HS-5 (cell line): Measurements from ENCODE around the gene PMEPA1.

Experiments used
- DNase-seq: peaks from one replicate; pipeline ENCODE4 v3.0.0-alpha.2; 2012; ENCODE audit warnings: low read depth

Gene PMEPA1

DNA sequence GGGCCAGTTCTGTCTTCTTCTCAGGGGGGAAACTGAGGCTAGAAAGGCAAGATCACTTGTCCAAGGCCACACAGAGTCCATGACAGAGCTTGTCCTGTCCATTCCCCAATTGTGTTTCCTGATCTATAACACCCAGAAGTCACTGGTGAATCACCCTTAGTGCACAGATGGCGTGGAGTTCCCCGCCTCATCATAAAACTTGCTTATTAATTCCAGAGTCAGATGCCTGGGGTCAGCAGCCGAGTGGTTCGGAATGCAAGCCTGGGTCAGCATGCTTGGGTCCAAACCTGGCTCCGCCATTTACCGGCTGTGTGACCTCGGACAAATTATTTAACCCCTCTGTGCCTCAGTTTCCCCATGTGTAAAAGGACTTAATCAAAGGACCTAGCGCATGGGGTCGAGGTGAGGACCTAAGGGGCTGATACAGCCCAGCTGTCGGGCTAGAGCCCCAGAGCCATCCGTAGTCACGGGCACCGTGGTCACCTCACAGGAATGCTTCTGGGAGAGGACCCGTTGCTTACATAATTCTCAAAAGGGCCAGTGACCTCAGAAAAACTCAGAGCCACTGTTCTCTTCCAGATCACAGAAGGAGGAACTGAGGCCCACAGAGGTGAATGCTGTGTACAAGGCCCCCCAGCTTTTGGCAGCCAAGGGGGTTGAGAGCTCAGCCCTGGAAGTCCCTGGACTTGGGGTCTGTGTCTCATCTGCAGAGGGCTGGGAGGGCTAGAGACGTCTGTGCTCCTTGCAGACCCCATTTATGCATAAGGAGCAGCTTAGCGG, 88.2 kb downstream of the PMEPA1 start:
- no peak for DNase-seq

DNA sequence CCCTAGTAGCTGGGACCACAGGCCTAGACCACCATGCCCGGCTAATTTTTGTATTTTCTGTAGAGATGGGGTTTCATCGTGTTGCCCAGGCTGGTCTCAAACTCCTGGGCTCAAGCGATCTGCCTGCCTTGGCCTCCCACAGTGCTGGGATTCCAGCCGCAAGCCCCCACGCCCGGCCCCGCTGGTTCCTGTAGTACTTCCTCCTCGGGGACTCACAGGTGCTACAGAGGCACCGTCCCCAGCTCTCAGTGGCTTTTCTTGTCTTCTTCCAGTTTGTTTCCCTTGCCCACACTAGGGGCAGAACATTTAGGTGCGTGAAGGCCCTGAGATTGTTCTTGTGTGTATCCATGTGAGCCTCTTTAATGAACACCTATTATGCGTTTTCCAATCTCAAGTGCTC, 88.8 kb downstream of the PMEPA1 start:
- no peak for DNase-seq

DNA sequence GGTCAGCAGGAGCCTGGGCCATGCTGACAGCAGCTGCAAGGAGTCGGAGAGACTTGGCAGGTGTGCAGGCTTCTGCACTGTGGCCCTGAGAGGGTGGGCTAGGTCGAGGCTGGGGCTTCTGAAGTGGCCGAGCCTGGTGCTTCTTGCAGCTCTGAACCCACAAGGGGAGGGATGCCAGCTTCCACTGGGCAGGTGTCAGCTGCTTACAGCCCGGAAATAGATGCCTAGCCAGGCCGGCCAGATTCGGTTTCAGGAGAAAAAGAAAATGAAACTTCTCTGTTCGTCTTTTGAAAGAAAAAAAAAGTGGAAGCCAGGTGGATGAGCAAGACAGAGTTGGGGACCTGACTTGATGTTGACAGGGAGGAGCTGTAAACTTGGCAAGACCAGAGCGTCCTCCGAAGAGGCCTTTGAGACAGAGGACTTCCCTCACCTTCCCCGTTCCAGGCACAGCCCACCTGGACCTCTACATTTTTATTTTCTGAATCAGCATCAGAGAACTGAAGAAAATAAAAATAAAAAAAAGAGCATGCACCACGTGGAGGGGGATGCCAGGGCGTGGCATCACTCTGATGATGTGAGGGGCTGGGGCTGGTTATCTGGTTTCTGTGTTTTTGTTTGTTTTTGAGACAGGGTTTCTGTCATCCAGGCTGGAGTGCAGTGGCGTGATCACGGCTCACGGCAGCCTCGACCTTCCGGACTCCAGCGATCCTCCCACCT, 89.4 kb downstream of the PMEPA1 start, which contains the start of gene ZBP1:
Gene ZBP1, minus strand, starts transcription at position 153 of the 717 bp plus-strand sequence. Its CDS starts 131 bp downstream, at position 22.
- no peak for DNase-seq

DNA sequence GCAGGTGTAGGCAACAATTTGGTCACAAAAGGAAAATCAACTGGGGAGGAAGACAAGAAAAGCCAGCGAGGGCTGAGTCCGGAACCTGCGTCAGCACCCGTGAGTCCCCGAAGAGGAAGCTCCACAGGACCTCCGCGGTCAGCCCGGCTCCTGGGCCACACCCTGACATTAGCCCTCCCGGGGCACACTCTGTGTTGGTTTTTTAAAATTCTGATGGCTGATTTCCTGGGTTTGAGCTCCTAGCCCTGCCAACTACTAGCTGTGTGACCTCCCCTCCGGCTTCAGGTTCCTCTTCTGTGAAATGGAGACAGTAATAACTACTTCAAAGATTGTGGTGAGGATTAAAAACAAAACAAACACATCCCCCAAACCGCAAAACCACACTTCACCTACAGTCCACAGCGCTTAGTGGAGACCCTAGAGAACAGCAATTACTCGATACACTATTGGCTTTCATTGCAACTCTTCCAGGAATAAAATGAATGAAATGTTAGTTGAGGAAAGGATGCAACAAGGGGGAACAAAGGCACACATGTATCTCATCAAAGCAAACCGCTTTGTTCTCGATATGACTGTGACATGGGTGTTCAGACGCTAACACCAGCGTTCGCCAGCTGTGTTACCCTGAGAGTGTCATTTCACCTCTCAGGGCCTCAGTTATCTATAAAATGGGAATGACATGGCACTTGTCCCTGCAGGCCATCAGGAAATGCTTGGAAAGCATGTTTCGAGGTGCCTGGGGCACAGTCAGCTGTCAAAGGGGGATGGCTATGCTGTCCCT, 90.6 kb downstream of the PMEPA1 start:
- DNase-seq: no peak

DNA sequence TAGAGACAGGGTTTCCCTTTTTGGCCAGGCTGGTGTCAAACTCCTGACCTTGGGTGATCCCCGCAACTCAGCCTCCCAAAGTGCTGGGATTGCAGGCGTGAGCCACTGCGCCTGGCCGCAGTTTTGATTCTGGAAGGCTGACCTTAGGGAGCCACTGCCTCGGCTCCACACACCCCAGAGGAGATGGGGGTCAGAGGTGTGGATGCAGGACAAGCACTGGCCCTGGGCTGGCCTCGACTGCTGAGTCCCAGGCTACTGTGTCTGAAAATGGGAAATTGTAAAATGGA, 91.1 kb downstream of the PMEPA1 start:
- no peak for DNase-seq

DNA sequence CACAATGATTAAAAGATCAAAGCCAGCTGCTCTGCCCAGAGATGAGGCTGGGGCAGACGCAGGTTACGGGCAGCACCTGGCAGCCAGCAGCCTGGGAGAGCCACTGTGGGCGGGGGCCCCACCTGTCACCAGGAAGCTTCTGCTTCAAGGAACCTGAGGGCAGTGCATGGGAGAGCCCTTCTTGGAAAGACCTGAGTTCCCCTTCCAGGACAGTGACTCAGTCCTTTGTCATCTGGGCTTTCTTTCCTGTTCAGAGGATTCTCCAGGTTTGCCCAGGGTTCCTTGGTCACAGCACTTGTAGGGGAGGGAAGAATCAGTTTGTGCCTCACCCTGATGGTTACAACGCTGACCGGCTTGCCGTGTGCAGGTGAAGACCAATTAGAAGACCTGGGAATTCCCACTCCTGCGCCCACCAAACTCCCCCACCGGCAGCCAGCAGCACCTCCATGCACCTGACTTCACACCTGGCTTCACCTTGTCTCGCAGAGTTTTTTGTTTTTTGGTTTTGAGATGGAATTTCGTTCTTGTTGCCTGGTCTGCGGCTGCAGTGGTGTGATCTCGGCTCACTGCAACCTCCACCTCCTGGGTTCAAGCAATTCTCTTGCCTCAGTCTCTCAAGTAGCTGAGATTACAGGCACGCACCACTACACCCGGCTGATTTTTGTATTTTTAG, 91.6 kb downstream of the PMEPA1 start:
- no peak for DNase-seq

DNA sequence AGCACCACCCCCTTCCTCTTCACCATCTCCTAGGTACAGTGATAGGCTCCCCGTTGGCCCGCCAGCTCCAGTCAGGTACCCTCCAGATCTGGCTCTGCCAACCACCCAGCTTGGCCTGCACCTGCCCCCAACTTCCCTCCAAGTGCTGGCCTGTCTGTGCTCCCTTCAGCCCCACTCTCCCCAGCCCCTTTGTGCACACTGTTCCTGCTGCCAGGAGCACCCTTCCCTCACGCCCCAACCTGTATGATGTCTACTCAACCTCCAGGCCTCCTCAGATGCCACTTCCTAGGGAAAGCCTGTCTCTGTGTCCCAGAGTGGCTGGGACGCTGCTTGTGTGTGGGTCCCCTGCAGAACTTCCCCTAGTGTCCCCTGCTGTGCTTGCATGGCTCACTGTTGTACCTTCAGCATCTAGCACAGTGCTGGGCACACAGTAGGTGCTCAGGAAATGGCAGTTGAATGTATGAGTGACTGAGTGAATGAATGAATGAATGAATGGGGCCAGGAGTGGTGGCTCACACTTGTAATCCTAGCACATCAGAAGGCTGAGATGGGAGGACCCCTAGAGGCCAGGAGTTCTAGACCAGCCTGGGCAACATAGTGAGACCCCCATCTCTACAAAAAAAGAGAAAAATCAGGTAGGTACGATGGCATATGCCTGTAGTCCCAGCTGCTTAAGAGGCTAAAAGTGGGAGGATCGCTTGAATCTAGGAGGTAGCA, 92.6 kb downstream of the PMEPA1 start:
- DNase-seq: no peak

DNA sequence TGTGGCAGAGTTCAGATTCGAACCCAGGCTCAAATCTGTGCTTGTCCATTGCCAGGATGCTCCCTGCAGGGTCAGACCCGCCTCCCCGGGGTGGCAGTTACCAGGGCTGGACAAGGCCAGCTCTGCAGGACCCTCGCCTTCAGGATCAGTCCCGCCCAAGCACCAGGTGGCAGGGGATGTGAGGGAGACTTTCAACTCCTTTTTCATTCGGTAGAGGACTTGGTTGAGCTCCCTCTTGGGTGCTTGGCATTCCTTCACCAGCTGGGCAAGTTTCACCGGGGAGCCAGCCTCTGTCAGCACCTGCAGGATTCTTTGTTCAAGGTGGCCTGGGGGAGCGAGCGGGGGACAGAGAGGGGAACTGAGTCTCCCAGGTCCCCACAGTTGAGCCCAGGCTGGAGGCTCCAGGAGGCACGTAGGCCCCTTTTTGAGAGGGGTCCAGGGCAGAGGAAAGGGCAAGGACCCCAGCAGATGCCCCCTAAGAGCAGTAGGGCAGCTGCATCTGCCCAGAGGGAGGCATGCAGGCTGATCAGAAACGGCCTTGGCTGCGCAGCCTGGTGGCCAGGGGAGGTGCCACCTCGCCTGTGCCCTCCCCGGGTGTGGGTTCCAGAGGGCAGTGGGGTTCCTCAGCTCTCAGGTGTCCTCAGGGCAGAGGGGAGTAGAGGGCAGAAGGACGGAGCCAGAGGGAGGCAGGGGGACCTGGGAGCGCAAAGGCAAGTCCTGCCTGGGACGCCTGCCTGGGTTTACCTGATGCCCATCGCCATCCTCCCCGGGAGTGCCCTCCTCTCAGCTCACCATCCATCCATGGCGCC, 93.5 kb downstream of the PMEPA1 start:
- no peak for DNase-seq

DNA sequence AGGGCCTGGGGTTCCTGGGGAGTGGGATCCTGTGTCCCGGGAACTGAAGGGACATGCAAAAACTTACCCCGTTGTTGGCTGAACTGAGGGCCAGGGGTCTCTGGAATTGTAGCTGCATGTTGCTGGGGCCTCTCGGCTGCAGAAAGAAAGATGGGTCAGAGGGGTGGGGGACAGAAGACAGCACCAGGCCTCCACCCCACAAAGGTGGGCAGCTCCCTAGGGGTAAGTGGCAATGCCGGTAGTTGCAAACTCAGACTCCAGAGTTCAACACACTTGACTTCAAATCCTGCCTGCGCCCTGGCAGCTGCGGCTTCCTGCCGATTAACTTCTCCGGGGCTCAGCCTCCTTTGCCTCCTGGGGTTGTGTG, 94.4 kb downstream of the PMEPA1 start:
- no peak for DNase-seq

DNA sequence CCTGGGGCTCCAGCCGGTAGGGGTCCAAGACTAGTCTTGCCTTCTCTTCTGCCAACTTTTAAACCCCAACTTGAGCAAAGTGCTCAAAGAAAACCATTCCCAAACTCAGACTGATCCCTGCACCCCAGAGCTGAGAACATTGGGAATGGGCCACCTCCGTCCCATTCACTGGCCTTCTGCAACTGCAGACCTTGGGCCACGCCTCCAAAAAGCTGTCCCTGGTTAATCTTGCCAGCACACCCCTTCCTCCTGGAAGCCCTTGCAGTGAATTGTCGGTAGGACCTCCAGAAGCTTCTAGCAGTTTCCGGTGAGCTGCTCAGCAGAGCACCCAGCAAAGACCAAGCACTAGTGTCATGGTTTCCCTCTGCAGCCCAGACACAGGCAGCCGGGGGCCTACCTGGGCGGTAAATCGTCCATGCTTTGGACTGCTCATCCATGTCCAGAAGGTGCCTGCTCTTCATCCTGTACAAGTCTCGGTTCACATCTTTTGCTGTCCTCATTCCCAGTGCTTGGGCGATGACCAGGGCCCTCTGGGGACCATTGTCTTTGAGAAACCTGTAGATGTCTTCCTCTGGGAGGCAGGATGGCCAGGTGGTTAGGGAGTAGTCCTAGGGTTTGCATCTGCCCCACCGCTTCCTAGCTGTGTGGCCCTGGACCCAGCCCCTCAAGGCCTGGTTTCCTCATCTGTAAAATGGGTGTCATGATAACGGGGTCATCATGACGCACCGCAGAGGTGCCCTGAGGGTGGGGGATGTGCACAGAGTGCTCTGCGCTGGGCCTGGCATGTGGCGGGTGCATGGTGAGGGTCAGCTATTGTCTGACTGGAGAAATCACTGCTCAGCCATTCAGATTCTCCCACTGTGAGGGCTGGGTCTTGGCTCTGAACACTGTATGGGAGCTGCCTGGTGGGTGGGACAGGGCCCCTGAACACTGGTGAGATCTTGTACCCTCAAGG, 95.0 kb downstream of the PMEPA1 start:
- no peak for DNase-seq

DNA sequence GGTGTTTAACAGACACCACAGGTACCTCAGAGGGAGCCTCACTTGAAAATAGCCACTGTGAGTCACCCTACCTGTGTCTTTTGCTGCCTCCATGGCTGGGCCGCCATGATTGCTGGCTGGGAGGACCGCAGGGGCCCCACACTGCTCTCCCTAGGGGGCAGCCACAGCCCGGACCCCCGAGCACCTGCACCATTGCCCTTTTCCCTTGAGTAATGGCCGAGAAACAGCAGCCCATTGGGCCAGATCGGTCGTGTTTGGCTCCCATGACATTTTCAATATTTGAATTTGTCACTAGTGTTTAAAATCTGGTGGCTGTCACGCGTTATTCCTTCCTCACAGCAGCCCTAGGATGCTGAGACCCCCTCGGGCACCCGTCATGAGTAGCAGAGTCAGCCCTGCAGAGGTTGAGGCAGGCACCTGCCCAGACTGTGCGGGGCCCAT, 96.3 kb downstream of the PMEPA1 start:
- no peak for DNase-seq

DNA sequence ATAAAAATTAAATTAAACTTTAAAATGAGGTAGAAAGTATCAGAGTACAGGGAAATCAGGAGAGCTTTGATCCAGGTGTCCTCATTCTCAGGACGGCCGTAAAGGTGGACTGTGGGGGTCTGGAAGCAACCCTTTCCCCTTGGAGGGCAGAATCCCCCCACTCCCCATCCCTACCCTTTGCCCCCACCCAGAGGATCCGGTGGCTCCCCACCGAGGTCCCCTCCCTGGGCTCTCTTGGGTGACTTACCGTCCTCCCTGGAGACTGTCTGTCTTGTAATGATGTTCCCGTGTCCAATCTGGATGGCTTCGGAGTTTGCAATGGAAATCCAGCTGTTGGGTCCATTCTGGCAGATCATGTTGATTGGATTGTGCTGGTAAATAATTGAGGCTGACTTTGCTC, 96.9 kb downstream of the PMEPA1 start:
- no peak for DNase-seq

DNA sequence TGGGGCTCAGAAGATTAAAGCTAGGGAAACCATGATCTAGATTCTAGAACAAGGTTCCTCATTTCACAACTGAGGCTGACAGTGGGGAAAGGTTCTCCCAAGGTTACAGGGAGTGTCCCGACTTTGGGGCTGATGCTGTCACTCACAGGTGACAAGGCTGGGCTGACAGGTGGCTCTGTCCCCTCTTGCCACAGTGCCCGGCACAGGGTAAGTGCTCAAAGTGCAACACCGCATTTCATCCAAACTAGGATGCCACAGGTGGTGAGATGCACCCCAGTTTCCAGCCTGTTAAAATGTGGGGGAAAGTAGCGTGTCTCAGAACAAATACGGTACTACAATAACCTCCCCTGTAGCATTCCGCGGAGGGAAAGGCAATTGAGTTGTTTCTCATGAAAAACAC, 97.4 kb downstream of the PMEPA1 start:
- no peak for DNase-seq

DNA sequence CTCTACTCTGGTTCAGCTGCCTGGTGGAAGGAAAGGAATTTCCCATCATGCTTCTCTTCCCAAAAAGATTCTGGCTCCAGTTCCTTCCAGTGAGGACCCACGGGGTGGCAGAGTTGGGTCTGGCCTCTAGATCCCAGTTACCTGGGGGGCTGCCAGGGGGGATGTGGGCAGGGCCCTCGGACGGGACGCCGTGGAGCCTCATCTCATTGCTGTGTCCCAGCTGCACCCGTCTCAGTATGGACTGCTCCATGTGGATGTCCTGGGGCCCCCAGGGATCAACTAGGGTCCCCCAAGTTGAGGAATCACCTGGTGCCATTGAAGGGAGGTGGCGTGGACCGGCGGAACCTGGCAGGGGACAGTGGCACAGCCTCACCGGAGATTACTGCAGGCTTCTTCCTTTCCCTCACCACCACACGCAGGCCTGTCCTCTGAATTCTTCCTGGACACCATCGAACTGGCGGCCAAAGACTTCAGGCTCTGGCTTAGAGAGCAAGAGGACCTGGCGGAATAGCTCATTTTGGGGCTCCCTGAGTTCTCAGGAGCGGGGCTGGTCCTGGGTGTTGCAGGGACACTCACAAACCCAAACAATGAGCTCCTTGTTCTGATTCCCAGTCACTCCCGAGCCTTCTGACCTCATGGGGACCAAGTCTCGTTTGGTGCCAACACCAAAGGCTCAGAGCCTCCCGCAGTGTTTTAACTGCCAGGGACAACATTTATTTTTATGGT, 98.1 kb downstream of the PMEPA1 start:
- no peak for DNase-seq

DNA sequence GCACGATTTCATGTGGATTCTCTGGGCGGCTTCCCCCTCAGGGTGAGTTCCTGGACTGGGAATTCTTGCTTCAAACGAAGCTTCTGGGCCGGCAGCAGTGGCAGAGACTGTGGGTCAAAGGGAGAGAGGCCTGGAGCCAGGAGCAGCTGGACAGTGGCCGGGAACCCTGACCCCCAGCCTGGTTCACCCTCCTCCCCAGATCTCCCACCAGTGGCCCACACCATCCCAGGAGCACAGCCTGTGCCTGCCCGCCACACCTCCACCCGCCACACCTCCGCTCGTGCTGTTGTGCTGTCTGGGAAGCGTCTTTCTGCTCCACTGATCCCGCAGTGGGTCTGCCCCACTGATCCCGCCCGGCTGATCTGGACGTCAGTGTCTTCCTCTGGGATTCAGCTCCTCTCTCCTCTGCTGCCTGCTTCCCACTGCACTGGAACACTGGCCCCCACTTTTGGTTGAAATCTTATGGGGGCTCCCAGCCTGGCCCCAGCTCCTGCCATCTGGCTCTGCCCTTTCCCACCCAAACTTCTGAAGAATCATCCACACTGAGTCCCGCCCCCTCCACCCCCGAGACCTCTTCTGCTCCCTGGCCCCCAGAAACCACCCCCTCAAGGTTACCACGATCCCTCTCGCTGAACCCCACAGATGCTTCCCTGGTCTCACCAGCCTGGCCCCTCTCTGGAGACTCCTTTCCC, 99.4 kb downstream of the PMEPA1 start:
- no peak for DNase-seq

DNA sequence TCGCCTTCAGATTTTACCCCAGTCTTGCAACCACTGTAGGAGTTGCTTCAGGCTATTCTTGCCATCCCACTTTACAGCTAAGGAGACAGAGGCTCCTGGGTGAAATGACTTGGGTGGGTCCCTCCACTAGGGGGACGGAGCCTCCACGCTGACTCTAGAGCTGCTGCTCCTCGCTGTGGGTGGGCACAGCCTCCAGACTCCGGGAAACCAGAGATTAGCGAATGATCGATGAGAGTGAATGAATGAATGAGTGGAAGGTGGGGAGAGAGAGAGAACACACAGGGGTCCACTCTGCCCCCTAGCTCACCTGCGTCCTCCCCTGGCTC, 100.0 kb downstream of the PMEPA1 start:
- no peak for DNase-seq

DNA sequence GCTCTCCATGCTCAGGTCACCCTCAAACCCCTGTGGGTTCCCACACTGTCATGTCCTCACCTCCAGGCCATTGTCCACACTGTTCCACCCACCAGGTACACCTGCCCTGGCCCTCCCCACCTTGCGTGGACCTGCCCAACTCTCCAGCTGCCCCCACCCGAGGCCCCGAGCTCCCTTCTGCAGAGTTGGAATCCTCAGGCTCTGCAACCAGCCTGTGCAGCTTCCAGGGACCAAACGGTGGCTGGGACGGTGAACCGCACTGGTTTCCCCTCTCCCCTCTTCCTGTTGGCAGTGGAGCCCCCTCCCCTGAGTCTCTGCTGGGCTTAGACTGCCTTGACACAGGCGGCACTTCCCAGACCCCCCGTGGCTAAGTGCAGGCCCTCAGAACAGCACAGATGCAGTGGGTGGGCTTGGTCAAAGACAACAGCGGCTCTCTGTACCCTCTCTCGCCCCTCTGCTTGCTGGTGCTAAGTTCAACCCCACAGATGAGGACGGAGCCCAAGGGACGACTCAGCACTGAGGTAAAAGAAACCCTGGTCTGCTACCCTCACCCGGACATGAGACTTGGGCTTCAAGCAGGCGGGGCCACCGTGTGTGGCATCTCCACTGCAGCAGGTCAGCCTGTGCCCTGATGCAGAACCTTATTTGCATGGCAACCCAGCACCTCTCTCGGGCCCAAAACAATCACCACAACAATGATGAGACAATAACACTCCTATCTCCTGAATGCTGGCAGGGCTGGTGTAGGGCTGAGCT, 100.6 kb downstream of the PMEPA1 start:
- no peak for DNase-seq

DNA sequence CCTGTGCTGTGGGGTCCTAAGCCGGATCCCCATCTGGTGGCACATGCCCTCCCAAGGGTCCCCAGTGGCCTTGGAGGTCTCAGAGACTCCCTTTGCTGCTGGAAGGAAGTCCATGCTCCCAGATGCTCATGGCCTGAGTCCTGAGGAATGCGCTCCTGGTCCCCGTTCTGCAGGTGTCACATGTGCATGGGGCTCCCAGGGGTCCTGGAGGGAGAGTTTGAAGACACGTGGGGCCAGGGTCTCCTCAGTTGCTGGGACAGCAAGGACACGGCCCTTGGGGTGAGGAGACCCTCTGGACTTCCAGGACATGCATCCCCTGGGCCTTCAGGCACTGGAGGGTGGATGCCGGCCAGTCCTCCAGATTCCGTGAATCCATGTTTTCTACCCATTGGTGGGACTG, 101.3 kb downstream of the PMEPA1 start:
- no peak for DNase-seq
